NK-92 treated with Interleukin-12 subunit alpha and Interleukin-12 subunit beta, amount 100 ng/mL, for 24 hours (cell line): ENCODE measurements around the gene SSBP3.
"Not testable (repeated sequence)": the region's sequence is repeated elsewhere in the genome, so short reads cannot be mapped to it uniquely, and the experiment has no call there.

Experiments
- DNase-seq: peaks from one replicate; lab custom pipeline; 2025; lab: John Stamatoyannopoulos, UW

SSBP3 gene

GRCh38 chr1:54220004-54220811 lies 186.0 kb downstream of the SSBP3 start:
- DNase-seq, result no peak

DNA sequence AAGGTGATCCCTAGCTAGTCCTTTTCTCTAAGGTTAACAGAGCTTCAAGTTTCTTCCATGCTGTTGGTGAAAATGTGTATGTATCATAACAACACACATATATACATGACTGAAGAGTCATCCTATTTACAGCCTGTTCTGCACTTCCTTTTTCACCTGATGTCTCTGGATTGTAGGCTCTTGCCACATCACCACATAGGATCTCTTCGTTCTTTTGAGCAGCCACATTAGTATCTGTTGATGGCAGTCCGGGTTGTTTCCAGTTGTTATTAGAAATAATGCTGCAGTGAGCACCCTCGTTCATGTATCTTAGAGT lies 186.5 kb downstream of the SSBP3 start:
- DNase-seq, result no peak

DNA sequence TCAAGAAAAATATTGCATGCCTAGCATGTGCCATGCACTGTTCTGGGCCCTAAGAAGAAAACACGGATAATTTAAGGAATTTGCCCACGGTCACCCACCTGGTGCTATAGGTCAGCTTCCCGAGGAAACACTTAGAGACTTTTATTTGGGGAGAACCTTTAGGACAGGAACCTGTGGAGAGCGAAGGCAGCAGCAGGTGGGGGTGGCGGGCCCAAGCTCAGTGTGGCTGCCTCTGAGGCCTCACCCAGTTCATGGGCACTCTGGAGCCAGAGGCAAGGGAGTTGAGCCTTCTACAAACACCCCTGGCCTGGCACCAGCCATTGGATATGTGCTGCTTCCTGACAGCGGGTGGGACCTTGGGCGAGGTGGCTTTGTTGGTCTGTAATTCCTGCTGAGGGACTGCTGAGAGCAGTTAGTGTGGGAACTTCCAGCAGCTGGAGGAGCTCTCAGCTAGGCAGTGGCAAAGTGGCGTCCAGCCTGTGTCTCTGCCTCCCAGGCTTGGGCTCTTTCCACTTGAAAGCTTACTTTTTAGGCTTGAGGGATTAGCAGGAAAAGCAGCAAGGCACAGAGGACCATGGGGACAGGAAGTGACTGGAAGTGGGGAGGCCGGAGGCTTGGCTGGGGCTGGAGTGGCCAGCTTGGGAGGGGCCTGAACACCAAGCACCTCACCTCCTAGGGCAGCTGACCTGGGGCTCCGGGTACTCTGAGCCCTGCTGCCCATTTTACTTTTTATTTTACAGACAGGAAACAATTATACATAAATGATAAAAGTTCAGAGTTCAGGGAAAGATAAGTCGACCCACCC lies 187.1 kb downstream of the SSBP3 start:
- DNase-seq, result no peak

DNA sequence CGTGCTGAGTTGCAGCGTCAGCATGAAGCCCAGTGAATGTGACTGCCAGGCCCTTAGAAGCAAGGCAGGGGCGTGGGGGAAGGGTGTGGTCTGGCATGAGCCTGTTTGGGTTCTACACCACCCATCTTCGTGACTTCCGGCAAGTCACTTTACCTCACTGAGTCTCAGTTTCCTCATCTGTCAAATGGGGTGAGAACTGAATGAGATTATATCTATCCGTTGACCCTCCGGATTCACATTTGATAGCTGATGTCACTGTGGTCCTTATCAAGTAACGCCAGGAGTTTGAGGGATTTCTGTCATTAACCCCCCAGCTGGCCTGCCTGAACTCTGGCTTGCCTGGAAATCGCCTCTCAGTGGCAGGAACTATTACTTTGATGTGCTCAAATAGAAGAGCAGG lies 190.7 kb downstream of the SSBP3 start:
- no peak for DNase-seq

- DNase-seq, result no peak
Observed at GRCh38 chr1:54212872-54213271, 193.3 kb downstream of the SSBP3 start.

GRCh38 chr1:54207896-54208295 lies 198.3 kb downstream of the SSBP3 start:
- not testable (repeated sequence) for DNase-seq

- DNase-seq, result no peak
Observed at GRCh38 chr1:54207287-54207686, 198.9 kb downstream of the SSBP3 start.

- no peak for DNase-seq
Observed at GRCh38 chr1:54204199-54204598, 202.0 kb downstream of the SSBP3 start.

DNA sequence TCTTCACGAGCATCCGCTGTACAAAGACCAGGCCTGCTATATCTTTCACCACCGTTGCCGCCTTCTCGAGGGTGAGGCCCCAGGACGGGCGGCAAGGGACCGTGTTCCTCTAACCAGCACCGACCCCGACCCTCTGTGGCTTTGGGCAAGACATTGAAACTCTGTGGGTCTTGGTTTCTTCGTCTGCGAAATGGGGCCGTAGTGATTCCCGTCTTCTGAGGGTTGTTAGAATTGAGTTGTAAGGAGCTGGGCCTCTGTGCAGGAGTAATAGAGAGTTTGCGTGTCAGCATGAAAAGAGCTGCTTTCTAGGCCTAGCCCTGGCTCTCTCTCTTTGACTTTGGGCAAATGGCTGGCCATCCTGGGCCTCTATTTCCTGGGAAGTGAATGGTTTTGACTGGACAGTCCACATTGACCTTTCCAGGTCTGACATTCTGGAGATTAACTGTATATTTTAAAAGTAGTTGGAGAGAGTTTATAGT lies 205.6 kb downstream of the SSBP3 start:
- no peak for DNase-seq

DNA sequence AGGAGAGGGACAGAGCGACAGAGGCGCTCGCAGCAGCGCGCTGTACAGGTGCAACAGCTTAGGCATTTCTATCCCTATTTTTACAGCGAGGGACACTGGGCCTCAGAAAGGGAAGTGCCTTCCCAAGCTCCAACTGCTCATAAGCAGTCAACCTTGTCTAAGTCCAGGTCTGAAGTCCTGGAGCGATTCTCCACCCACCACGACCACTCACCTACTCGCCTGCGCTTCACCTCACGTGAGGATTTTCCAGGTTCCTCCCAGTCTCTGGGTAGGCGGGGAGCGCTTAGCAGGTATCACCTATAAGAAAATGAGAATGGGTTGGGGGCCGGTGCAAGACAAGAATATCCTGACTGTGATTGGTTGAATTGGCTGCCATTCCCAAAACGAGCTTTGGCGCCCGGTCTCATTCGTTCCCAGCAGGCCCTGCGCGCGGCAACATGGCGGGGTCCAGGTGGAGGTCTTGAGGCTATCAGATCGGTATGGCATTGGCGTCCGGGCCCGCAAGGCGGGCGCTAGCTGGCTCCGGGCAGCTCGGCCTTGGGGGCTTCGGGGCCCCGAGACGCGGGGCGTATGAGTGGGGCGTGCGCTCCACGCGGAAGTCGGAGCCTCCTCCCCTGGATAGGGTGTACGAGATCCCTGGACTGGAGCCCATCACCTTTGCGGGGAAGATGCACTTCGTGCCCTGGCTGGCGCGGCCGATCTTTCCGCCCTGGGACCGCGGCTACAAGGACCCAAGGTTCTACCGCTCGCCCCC lies 206.3 kb downstream of the SSBP3 start, which contains the start of the genes CYB5RL and MRPL37:
Gene CYB5RL (minus strand): TSS at position 266 of the 754 bp plus-strand sequence. CDS start 4,414 bp downstream, outside the sequence.
Gene MRPL37 (plus strand): TSS at position 403 of the 754 bp plus-strand sequence. CDS start 77 bp downstream, at position 480.
- DNase-seq, result peak; percentile 81

DNA sequence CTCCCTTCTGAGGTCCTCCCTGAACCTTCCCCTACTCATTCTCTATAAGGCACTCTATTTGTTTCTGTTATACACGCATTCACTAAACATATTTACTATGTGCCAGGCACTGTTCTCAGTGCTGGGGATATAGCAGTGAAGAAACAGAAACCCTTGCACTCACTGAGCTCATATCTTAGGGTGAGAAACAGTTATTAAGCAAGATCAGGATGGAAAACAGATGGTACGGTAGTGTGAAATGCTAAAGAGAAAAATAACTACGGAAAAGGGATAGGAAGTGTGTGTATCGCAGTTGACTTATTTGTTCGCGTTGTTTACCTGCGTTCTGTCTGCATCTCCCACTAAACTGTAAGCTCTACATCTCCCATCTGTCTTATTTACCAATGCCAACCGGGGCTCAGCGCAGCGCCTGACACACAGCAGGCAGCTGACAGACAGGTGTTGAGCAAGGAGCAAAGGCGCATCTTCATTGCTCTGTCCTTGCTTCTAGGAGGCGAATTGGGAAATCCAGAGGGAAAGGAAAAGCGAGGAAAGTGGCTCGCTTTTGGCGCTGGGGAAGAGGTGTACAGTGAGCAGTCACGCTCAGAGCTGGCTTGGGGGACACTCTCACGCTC lies 206.9 kb downstream of the SSBP3 start:
- no peak for DNase-seq

DNA sequence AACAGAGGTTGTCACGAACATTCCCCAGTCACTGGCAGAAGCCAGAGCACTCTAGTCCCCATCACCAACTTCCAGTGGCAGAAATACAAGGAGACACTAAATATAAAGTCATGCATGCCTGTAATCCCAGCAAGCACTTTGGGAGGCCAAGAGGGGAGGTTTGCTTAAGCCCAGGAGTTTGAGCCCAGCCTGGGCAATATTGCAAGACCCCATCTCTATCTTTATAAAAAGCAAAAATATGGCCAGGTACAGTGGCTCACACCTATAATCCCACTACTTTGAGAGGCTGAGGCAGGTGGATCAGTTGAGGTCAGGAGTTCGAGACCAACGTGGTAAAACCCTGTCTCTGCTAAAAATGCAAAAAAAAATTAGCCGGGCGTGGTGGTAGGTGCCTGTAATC lies 212.7 kb downstream of the SSBP3 start:
- DNase-seq, result no peak

GRCh38 chr1:54191525-54191924 lies 214.7 kb downstream of the SSBP3 start:
- DNase-seq, result no peak

DNA sequence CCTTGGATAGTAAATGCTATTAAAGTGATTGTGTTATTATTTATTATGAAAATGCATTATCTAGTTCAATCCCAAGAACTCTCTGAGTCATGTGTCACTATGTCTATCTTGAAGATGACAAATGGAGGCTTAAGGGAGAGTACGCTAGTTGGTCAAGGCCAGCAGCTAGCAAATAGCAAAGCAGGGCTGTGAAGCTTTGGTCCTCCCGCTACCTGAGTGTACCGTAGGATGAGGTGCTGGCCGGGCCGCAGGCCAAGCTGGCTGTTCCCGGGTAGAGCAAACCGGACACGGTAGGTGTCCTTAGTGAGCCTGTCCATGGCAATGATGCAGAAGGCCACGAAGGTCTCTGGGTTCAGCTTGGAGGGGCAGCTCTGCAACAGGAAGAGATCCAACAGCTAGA lies 215.7 kb downstream of the SSBP3 start:
- no peak for DNase-seq

- DNase-seq, result no peak
Observed at GRCh38 chr1:54188291-54188690, 217.9 kb downstream of the SSBP3 start.

DNA sequence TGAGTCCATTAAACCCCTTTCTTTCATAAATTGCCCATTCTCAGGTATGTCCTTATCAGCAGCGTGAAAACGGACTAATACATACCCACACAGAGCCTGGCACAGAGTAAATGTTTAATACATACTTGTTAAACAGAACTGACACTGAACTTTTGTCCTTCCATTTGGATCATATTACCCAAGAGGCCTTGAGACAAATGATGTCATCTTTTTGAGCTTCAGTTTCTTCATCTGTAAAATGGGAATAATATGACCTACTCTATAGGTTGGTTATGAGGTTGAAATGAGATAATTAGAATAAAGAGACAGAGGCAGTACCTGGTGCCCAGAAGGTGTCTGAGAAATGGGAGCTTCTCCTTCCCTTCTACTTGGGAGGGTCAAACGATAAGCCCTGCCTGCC lies 220.1 kb downstream of the SSBP3 start:
- no peak for DNase-seq

DNA sequence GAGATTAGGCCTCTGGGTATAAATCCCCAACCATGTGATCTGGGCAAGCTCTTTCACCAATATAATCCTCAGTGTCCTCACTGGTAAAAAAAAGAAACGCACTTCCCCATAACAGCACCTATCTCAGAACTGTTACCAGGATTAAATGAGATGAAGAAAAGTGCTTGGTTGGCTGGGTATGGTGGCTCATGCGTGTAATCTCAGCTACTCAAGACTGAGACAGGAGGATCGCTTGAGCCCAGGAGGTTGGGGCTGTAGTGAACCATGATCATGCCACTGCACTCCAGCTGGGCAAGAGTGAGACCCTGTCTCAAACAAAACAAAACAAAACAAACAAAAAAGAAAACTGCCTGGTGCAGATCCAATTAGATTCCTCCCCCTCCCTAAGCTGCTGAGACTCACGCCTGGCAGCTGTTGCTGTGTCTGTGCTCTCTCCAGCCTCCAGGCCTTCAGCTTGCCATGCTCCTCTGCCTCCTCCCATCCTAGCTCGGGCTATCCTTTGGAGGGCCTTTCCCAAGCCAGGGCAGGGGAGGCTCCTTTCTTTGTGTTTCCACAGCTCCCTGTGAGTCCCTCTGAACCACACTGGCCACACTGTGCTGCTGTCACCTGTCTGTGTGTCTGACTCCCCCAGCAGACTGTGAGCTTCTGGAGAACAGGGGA lies 225.4 kb downstream of the SSBP3 start:
- DNase-seq, result no peak

DNA sequence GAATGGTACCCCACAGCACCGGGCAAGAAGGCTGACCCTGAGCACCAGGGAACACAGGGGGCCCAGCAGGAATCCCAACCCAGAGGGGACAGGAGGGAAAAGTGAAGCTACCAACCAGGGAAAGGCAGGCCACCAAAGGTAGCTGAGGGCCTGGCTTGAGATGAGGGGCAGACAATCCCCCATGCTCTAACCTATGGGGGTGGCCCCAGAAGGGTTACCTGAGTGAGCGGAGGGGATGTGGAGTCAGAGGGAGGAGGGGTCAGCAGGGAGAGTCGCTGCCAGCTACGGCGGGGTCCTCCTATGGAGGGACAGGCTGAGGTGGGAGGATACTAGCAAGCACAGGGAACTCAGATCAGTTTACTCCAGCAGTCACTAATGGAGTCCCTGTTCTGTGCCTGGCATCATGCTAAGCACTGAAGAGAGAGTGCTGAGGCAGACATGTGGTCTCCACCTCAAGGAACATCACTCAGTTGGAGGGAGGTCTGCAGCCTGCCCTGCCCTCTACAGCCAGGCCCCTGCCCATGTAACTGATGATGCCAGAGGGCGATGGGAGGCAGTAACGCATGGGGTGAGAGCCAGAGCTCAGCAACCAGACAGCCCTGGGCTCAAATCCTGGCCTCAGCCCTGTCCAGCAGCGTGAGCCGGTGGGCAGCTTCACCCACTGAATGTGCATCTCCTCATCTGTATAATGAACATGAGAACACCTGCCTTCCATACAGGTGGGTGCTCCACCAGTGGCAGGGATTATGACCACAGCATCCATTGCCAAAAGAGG lies 227.7 kb downstream of the SSBP3 start:
- DNase-seq, result no peak

GRCh38 chr1:54177726-54178125 lies 228.5 kb downstream of the SSBP3 start:
- no peak for DNase-seq

DNA sequence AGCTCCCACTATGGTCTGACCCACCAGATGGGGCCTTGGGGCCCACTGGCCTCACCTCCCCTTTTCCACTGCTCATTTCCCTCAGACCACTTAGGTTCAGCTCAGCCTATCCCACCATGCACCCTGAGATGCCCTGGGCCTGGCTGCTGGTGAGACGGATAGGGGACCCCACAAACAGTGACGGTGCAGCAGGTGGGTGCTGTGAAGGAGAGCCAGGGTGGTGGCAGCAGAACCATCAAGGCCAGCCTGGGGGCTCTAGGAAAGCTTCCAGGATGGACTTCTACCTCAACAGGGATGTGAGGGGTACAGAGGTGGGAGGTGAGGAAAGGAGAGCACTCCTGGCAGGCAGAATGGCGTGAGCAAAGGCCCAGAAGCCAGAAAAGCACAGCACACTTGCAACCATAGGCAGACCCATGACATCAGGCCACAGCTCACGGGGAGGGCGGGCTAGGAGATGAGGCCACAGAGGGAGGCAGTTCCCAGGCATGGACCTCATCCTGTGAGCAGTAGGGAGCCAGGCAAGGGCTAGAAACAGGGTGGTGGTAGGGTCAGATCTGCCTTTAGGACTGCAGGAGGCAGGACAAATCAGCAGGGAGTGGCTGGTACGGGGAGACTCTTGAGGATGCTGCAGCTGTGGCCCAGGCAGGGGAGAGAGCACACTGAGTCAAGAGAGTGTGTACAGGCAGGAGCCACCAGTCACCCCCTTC lies 229.4 kb downstream of the SSBP3 start:
- DNase-seq, result no peak
